HG02884 (cell line): Measurements from ENCODE around the gene LDHD.

Experiments
- ATAC-seq: cut with Tn5 transposase; IDR thresholded peaks from one replicate; pipeline ENCODE4 v1.9.1; 2021; ENCODE audit warnings: mild to moderate bottlenecking, moderate library complexity; ENCODE audit not compliant: unreplicated experiment

LDHD gene

DNA sequence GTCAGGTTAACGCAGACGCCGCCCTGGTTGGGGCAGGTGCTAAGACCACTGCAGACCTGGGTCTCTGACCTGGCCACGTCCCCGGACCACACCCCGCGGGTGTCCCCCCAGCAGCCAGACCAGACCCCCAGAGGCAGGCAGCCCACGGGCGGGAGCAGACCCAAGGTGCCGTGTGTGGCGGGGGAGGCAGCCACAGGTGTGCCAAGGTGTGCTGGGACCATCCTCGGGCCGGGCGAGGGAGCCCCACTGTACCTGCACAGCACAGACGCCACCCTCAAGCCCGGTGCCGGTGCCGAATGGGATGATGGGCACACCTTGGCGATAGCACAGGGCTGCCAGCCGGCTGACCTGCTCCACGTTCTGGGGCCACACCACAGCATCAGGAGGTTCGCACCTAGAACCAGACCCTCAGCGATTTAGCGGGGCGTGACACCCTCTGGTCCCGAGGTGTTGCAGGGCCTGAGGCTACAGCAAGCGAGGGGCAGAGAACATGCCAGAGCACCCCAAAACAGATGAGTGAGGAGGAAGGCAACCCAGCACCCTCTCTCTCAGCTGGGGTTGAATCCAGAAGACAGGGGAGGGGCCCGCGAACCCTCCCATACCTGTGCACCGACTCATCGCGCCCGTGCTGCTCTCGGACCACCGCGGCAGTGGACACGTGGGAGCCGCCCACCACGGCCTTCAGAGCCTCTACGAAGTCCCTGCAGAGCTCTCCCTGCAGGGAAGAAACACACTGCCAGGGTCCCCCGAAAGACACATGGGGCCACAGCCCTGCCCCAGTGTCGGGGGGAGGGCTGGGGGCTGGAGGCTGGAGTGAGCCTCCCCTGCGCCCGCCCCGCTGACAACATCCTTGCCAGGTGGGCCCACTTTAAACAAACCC, 1.4 kb downstream of the LDHD start:
- no peak for ATAC-seq

- no peak for ATAC-seq
Measured at GRCh38 chr16:75114179-75114945, 2.2 kb downstream of the LDHD start.

- ATAC-seq, result no peak
Measured at GRCh38 chr16:75113541-75114121, 2.9 kb downstream of the LDHD start.

DNA sequence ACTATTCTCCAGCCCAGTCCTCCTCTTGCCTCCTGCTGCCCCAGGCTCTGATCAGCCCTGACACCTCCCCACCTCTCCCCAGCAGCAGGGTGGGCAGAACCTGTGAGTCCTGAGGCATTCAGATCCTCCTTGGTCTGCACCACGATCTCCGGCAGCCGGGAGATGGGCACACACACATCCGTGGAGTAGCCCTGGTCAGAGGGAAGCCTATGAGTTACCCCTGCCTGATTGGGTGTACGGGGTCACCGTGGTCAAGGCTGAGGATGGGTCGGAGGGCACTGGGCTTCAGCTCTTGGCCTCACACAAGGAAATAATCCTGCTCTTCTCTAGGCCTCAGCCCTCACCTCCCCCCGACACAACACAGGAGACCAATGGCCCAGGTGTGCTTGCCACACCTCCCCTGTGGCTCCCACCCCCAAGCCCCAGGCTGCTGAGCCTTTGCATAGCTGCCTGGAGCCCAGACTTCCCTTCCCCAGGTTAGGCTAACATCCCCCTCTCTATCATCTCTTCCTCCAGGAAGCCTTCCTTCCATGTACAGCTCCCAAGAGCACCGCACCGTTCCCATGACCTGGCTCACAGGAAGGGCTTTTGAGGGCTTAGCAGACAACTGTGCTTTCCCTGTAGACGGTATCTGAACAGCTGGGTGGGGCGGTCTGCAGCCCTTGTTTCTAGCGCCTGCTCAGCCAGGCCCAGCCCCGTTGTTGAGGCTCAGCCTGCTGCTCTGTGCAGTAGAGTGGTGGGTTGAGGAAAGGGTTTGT, 3.7 kb downstream of the LDHD start:
- no peak for ATAC-seq

DNA sequence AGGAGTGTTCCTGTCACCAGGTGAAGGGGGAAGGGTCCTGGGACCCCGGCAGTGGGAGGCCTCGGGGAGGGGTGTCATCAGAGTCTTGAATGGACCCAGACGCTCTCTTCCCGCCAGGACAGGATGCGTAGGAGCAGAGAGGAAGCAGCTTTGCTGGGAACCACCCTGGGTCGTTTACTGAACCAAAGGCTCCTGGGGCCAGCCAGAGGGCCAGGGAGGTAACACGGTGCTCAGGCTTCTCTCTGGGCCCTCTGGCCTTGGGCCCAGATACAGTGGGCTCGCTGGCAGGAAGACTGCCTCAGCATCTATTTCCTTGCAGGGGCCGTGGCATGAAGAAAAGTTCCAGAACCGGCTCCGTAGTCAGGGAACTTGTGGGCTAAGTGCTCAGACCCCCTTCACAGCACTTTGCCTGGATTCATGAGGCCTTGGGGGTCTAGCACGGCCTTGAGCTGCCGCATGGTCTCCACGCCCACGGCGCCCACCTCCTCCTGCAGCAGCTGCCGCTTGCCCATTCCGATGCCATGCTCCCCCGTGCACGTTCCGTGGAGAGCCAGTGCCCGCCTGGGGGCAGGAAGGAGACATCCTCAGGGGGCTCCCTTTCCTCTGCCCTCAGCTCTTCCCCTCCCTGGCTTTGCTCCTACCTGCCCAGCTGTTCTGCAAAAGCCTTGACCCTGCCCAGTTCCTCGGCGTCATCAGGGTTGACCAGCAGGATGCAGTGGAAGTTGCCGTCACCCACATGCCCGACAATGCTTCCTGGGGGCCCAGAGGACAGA, 4.4 kb downstream of the LDHD start:
- ATAC-seq, result no peak

GRCh38 chr16:75111514-75111940, 5.1 kb downstream of the LDHD start:
- ATAC-seq, result peak; percentile 13

DNA sequence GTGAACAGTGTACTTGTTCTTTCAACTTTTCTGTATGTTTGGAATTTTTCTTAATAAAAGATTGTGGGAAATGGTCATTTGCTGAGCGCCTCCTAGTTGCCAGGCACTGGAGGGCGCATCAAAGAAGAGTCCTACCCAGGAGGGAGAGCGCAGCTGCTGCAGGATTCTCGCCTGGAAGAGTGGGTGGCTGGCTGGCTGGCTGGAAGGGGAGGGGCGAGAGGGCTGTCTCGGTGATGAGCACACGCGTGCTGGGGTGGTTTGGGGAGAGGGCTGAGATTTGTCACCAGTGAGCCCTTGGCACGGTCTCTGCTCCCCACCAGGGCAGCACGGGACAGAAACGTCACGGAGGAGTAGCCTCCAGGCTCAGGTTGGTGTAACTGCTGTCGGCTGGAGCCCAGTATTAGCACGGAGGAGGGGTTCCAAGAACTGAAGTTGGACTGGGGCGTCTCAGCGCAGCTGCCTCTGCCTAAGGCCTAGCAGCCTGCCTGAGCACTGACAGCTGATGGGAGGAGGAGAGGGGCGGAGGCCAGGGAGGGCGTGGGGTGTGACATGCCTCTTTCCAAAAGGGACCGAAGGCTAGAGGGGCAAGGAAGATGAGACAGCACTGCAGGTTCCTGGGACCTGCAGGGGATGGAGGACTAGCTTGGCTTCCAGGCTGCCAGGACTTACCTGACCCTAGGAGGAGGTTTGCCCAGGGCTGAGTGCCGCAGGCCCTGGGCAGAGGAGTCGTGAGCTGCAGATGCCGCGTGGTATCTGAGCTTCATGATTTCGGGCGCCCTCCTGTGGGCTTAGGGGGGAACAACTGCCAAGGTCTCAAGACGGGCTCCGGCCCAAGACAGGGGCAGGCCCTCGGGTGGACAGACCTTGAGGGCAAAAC, 5.7 kb downstream of the LDHD start:
- ATAC-seq, result peak; percentile 59

GRCh38 chr16:75109732-75110243, 6.8 kb downstream of the LDHD start:
- ATAC-seq, result no peak

- no peak for ATAC-seq
Measured at GRCh38 chr16:75108792-75109731, 7.5 kb downstream of the LDHD start.

DNA sequence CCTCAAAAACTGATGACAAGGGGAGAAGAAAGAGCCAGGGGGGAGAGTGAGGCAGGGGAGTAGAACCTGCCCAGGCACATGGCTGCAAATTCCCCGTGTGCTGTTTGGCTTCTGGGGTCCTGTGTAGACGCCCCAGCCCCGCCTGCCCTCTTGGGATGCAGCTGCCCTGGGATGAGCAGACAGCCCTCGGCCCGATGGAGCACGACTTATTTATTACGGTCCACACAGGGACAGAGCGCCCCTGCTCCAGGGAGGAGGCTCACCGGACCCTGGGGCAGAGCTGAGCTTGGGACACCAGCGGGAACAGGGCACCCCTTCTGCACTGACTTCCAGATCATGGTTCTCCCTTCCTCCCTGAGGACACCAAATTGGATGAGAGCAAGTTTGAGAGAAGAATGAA, 9.1 kb downstream of the LDHD start:
- ATAC-seq, result no peak

DNA sequence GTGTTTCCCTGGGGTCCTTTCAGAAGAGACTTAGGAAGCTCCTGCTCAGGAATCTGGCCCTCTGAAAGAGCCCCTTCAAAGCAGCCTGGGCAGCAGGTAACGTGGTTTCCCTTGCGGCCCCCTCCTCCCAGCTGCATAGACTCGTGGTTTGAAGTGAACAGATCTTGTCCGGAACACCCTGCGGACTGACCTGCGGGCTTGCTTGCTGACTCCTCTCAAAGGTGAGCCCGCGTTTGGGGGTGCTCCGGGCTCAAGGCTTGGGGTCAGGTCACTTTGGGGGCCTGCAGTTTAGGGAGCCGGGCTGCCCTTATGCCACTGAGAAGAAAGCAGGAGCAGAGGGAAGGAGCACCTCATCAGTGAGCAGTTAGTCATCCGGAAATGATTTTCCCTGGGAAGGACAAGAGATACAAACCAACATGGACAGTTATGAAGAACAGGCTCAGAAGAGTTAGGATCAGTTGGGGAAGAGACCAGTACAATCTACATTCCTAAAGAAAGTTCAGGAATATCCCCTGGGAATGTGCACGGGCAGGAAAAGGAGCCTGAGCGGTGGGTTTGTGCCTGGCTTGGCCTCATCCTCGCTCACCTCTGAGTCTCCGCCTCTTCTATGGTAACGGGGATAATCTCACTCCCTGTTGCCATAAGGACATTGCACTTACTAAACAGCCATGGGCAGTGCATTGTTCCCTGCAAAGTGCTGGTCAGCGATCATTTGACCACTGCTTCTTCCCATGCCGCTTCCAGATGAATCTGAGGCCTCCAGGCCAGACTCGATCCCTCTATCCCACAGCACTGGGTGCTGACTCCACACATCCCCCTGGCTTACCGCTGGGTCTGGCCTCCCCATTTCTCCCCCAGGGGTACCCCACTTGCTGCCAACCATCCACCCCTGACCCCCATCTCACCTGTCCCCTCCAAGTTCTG, 10.0 kb downstream of the LDHD start:
- no peak for ATAC-seq

DNA sequence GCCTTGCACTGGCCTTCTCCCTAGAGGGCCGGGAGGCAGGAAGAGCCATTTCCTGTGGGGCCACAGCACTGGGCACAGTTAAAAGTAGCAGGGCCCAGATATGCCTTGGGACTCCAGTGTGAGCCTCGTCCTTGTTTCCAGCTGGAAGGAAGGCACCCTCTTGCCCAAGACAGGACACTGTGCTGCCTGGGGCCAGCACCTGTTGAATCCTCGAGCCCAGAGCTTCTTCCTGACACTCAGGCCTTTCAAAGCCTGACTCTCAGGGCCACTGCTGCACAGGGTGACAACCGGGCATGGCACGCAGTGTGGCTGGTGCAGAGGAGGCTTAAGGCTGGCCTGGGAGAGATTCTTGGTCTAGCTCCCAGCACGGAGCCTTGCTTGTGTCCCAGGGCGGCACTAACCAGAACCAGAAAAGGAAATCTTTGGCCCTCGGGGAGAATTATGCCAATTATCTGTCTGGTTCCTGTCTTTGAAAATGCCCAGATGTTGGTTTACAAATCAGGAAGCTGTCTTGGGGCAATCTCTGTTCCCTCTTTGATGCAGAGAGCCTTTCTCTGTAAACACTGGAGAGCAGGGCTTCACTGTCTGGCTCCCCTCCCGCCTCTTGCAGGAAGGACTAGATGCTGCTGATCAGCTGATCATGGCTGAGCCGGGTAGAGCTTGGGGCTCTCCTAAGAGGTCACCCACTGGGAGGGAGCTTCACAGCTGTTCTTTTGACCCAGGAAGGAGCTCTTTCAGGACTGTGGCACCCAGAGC, 11.1 kb downstream of the LDHD start:
- no peak for ATAC-seq

GRCh38 chr16:75104836-75105235, 11.7 kb downstream of the LDHD start:
- ATAC-seq, result no peak

DNA sequence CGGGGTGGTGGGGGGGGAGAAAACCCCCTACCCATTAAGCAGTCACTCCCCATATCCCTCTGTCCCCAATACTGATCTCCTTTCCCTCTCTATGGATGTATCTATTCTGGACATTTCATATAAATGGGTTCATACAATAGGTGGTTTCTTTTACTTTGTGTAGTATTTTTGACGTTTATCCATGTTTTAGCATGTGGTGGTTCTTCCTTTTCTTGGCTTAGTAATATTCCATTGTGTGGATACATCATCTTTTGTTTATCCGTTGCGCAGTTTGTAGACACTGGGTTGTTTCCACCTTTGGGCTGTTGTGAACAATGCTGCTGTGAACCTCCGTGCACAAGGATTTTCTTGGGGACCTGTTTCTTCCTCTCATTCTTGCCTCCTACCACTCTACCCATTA, 12.6 kb downstream of the LDHD start:
- ATAC-seq, result no peak

- no peak for ATAC-seq
Measured at GRCh38 chr16:75102595-75102994, 14.0 kb downstream of the LDHD start.

DNA sequence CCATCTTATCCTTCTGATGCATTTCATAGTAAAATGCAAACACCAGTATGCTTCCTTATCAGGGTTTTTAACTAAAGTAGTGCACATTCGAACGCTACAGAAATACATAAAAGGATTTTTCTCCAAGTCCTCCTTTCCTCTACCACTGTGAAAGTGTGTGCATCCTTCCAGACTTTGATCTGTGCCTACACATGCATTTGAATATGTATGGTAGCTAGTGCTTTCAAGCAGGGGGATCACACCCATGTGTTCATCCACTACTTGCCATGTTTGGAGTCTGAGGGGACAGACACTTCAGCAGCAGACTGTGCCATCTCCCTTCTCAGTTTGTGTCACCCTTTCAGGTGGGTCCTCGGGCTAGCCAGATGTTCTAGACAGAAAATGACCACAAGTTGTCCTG, 14.9 kb downstream of the LDHD start:
- no peak for ATAC-seq
